ENCODE results near the gene SPG11.

Gene SPG11

GRCh38 chr15:44606740-44607139 is 56.7 kb downstream of the SPG11 start:
- Histone ChIP-seq H3K4me3 (ENCODE audit: low read length in 2 of 2) (no peak overlapping the region), H3K4me1 (ENCODE audit: control insufficient read depth in 2 of 2, insufficient read depth in 1 of 2, low read depth in 1 of 2, low read length in 2 of 2) (no peaks in the 10 kb centered on the region), H3K27ac (replicated peaks; ENCODE audit: low read length) (no peak overlapping the region), H3K79me1 (ENCODE audit: low read depth, low read length) (no peaks in the 10 kb centered on the region), H2AFZ (ENCODE audit: low read length) (no peak overlapping the region), H2AK5ac (ENCODE audit: low read depth, low read length) (no peak overlapping the region), H2BK12ac (ENCODE audit: low read length) (no peak overlapping the region), H2BK5ac (ENCODE audit: low read length) (no peak overlapping the region), H4K8ac (ENCODE audit: low read depth, low read length) (no peak overlapping the region), H2BK120ac (ENCODE audit: low read depth, low read length) (no peak overlapping the region), H3K9me3 (replicated peaks in 1 of 2; ENCODE audit: control insufficient read depth in 2 of 2, insufficient read depth in 1 of 2, low read depth in 1 of 2, low read length in 2 of 2) (no peaks in the 10 kb centered on the region), H3K18ac (ENCODE audit: low read length) (no peak overlapping the region), H2BK15ac (ENCODE audit: low read length) (no peak overlapping the region), H3K23ac (ENCODE audit: low read depth, low read length, poor library complexity) (no peak overlapping the region), H3K4ac (ENCODE audit: low read length) (no peak overlapping the region), H4K91ac (ENCODE audit: low read depth, low read length, poor library complexity) (no peak overlapping the region), H3K36me3 (replicated peaks in 1 of 2; ENCODE audit: control insufficient read depth in 2 of 2, insufficient read depth in 2 of 2, low read length in 2 of 2) (peaks cover 4 to 95% of the 10 kb centered on the region in 2 donors), H3K27me3 (ENCODE audit: control insufficient read depth in 3 of 3, insufficient read depth in 3 of 3, low read depth in 1 of 3, low read length in 3 of 3) (no peaks in the 10 kb centered on the region), H3K14ac (ENCODE audit: low read length) (no peak overlapping the region), H3K9ac (ENCODE audit: low read depth, low read length, poor library complexity) (no peak overlapping the region), H3K4me2 (ENCODE audit: insufficient read depth, low read length, poor library complexity, severe bottlenecking) (no peak overlapping the region)
- WGBS, 2 donors (ENCODE audit: extremely low coverage in 2 of 2, insufficient read length in 2 of 2, insufficient replicate concordance in 1 of 2) = no CpG with 5 or more reads among the region's 1 CpG
- DNase-seq (ENCODE audit: low spot score) = no peak

- H3K23ac ChIP-seq (ENCODE audit: low read depth, low read length, poor library complexity) = no peak overlapping the region
- H2BK5ac ChIP-seq (ENCODE audit: low read length) = no peak overlapping the region
- H3K18ac ChIP-seq (ENCODE audit: low read length) = no peak overlapping the region
- no peak overlapping the region for H3K4me2 ChIP-seq (ENCODE audit: insufficient read depth, low read length, poor library complexity, severe bottlenecking)
- no peaks in the 10 kb centered on the region for H3K79me1 ChIP-seq (ENCODE audit: low read depth, low read length)
- H3K36me3 ChIP-seq (replicated peaks in 1 of 2; ENCODE audit: control insufficient read depth in 2 of 2, insufficient read depth in 2 of 2, low read length in 2 of 2) = peaks cover 5 to 89% of the 10 kb centered on the region in 2 donors
- H2AK5ac ChIP-seq (ENCODE audit: low read depth, low read length) = no peak overlapping the region
- no peaks in the 10 kb centered on the region for H3K4me1 ChIP-seq (ENCODE audit: control insufficient read depth in 2 of 2, insufficient read depth in 1 of 2, low read depth in 1 of 2, low read length in 2 of 2)
- no peak overlapping the region for H2BK15ac ChIP-seq (ENCODE audit: low read length)
- no peak overlapping the region for H3K4me3 ChIP-seq (ENCODE audit: low read length in 2 of 2)
- no peak overlapping the region for H3K14ac ChIP-seq (ENCODE audit: low read length)
- WGBS, 2 donors (ENCODE audit: extremely low coverage in 2 of 2, insufficient read length in 2 of 2, insufficient replicate concordance in 1 of 2) = no CpG with 5 or more reads among the region's 2 CpGs
- no peak overlapping the region for H3K9ac ChIP-seq (ENCODE audit: low read depth, low read length, poor library complexity)
- H3K9me3 ChIP-seq (replicated peaks in 1 of 2; ENCODE audit: control insufficient read depth in 2 of 2, insufficient read depth in 1 of 2, low read depth in 1 of 2, low read length in 2 of 2) = no peaks in the 10 kb centered on the region
- H3K27me3 ChIP-seq (ENCODE audit: control insufficient read depth in 3 of 3, insufficient read depth in 3 of 3, low read depth in 1 of 3, low read length in 3 of 3) = no peaks in the 10 kb centered on the region
- H3K4ac ChIP-seq (ENCODE audit: low read length) = no peak overlapping the region
- H3K27ac ChIP-seq (replicated peaks; ENCODE audit: low read length) = no peak overlapping the region
- no peak for DNase-seq (ENCODE audit: low spot score)
- H4K91ac ChIP-seq (ENCODE audit: low read depth, low read length, poor library complexity) = no peak overlapping the region
- H4K8ac ChIP-seq (ENCODE audit: low read depth, low read length) = no peak overlapping the region
- H2BK120ac ChIP-seq (ENCODE audit: low read depth, low read length) = no peak overlapping the region
- H2BK12ac ChIP-seq (ENCODE audit: low read length) = no peak overlapping the region
- H2AFZ ChIP-seq (ENCODE audit: low read length) = no peak overlapping the region
Observed at GRCh38 chr15:44603126-44603525, 60.3 kb downstream of the SPG11 start.

DNA sequence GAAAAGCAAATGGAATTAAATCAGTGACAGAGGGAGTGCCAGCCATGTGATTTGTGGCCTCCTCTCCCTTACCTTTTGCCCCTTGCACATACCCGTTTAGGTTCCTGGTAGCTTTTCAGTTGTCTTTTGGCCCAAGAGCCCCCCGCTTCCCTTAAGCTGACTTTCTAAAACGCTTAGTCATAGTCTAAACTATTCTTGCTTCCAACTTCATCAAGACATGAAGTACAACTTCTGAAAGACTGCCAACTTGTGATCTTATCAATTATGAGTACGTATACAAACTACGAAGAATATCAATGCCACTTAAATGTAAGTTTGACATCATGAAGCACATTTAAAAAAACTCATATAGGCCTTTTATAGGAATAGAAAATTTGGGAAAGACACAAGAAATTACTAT is 64.6 kb downstream of the SPG11 start:
- H3K4ac ChIP-seq (ENCODE audit: low read length) = no peak overlapping the region
- H4K8ac ChIP-seq (ENCODE audit: low read depth, low read length) = no peak overlapping the region
- no peak overlapping the region for H3K4me2 ChIP-seq (ENCODE audit: insufficient read depth, low read length, poor library complexity, severe bottlenecking)
- H2BK120ac ChIP-seq (ENCODE audit: low read depth, low read length) = no peak overlapping the region
- no peak for DNase-seq (ENCODE audit: low spot score)
- no peak overlapping the region for H2AFZ ChIP-seq (ENCODE audit: low read length)
- H3K4me1 ChIP-seq (ENCODE audit: control insufficient read depth in 2 of 2, insufficient read depth in 1 of 2, low read depth in 1 of 2, low read length in 2 of 2) = no peaks in the 10 kb centered on the region
- no peak overlapping the region for H2BK12ac ChIP-seq (ENCODE audit: low read length)
- H3K79me1 ChIP-seq (ENCODE audit: low read depth, low read length) = no peaks in the 10 kb centered on the region
- H3K4me3 ChIP-seq (ENCODE audit: low read length in 2 of 2) = no peak overlapping the region
- no peak overlapping the region for H4K91ac ChIP-seq (ENCODE audit: low read depth, low read length, poor library complexity)
- no peak overlapping the region for H3K27ac ChIP-seq (replicated peaks; ENCODE audit: low read length)
- no peaks in the 10 kb centered on the region for H3K27me3 ChIP-seq (ENCODE audit: control insufficient read depth in 3 of 3, insufficient read depth in 3 of 3, low read depth in 1 of 3, low read length in 3 of 3)
- H3K18ac ChIP-seq (ENCODE audit: low read length) = no peak overlapping the region
- H3K9ac ChIP-seq (ENCODE audit: low read depth, low read length, poor library complexity) = no peak overlapping the region
- H3K14ac ChIP-seq (ENCODE audit: low read length) = no peak overlapping the region
- H3K23ac ChIP-seq (ENCODE audit: low read depth, low read length, poor library complexity) = no peak overlapping the region
- H3K36me3 ChIP-seq (replicated peaks in 1 of 2; ENCODE audit: control insufficient read depth in 2 of 2, insufficient read depth in 2 of 2, low read length in 2 of 2) = peaks cover 15 to 85% of the 10 kb centered on the region in 2 donors
- H3K9me3 ChIP-seq (replicated peaks in 1 of 2; ENCODE audit: control insufficient read depth in 2 of 2, insufficient read depth in 1 of 2, low read depth in 1 of 2, low read length in 2 of 2) = no peaks in the 10 kb centered on the region
- no peak overlapping the region for H2AK5ac ChIP-seq (ENCODE audit: low read depth, low read length)
- no CpG with 5 or more reads among the region's 5 CpGs for whole genome bisulfite sequencing, 2 donors (ENCODE audit: extremely low coverage in 2 of 2, insufficient read length in 2 of 2, insufficient replicate concordance in 1 of 2)
- H2BK5ac ChIP-seq (ENCODE audit: low read length) = no peak overlapping the region
- no peak overlapping the region for H2BK15ac ChIP-seq (ENCODE audit: low read length)

DNA sequence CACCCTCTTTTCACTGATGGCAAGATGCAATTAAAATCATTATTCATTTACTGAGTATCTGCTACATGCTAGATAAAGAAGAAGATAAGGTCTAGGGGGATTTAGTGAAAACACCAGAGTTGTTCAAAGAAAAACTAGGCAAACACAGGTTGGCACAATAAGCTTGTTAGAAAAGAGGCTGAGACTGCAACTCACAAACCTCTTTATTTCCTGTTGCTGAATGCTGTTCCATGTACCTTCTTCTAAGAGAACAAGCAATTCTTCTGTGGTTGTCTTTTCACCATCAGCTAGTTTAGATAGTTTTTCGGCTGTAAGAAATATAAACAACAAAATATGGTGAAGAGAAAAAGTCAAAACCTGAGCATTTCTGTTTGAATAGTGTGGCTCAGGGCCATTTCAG is 65.4 kb downstream of the SPG11 start:
- Histone ChIP-seq H4K8ac (ENCODE audit: low read depth, low read length) (no peak overlapping the region), H2BK5ac (ENCODE audit: low read length) (no peak overlapping the region), H3K4me1 (ENCODE audit: control insufficient read depth in 2 of 2, insufficient read depth in 1 of 2, low read depth in 1 of 2, low read length in 2 of 2) (no peaks in the 10 kb centered on the region), H2BK15ac (ENCODE audit: low read length) (no peak overlapping the region), H2AK5ac (ENCODE audit: low read depth, low read length) (no peak overlapping the region), H3K23ac (ENCODE audit: low read depth, low read length, poor library complexity) (no peak overlapping the region), H3K4me3 (ENCODE audit: low read length in 2 of 2) (no peak overlapping the region), H2BK12ac (ENCODE audit: low read length) (no peak overlapping the region), H3K36me3 (replicated peaks in 1 of 2; ENCODE audit: control insufficient read depth in 2 of 2, insufficient read depth in 2 of 2, low read length in 2 of 2) (peaks cover 15 to 85% of the 10 kb centered on the region in 2 donors), H3K4ac (ENCODE audit: low read length) (no peak overlapping the region), H3K14ac (ENCODE audit: low read length) (no peak overlapping the region), H4K91ac (ENCODE audit: low read depth, low read length, poor library complexity) (no peak overlapping the region), H2BK120ac (ENCODE audit: low read depth, low read length) (no peak overlapping the region), H3K79me1 (ENCODE audit: low read depth, low read length) (no peaks in the 10 kb centered on the region), H2AFZ (ENCODE audit: low read length) (no peak overlapping the region), H3K9me3 (replicated peaks in 1 of 2; ENCODE audit: control insufficient read depth in 2 of 2, insufficient read depth in 1 of 2, low read depth in 1 of 2, low read length in 2 of 2) (no peaks in the 10 kb centered on the region), H3K27me3 (ENCODE audit: control insufficient read depth in 3 of 3, insufficient read depth in 3 of 3, low read depth in 1 of 3, low read length in 3 of 3) (no peaks in the 10 kb centered on the region), H3K18ac (ENCODE audit: low read length) (no peak overlapping the region), H3K4me2 (ENCODE audit: insufficient read depth, low read length, poor library complexity, severe bottlenecking) (no peak overlapping the region), H3K9ac (ENCODE audit: low read depth, low read length, poor library complexity) (no peak overlapping the region), H3K27ac (replicated peaks; ENCODE audit: low read length) (no peak overlapping the region)
- DNase-seq (ENCODE audit: low spot score) = no peak
- no CpG with 5 or more reads among the region's 1 CpG for WGBS, 2 donors (ENCODE audit: extremely low coverage in 2 of 2, insufficient read length in 2 of 2, insufficient replicate concordance in 1 of 2)
